Mesenchymal stem cell (in vitro differentiated cells and primary cell): Measurements from ENCODE around the gene TNNI3K.

Experiments
- DNase-seq: peaks from one replicate; pipeline ENCODE4 v3.0.0-alpha.2; 2013
- H2AFZ ChIP-seq: one replicate; pipeline ENCODE4 v1.6.1; 2013; ENCODE audit warnings: low read depth, mild to moderate bottlenecking, control low read depth, inconsistent platforms, low read length, moderate library complexity
- H2AK5ac ChIP-seq: 2 replicates; pipeline ENCODE4 v1.6.1; 2013; ENCODE audit warnings: low read length, moderate library complexity, mild to moderate bottlenecking, inconsistent platforms; ENCODE audit not compliant: severe bottlenecking
- H2BK120ac ChIP-seq: one replicate; pipeline ENCODE4 v1.6.1; 2013; ENCODE audit warnings: low read depth, mild to moderate bottlenecking, inconsistent platforms, low read length, moderate library complexity
- H2BK12ac ChIP-seq, 2 experiments: one replicate each; pipeline ENCODE4 v1.6.1; 2013; ENCODE audit warnings: inconsistent platforms in 2 of 2, low read length in 2 of 2, mild to moderate bottlenecking in 2 of 2, moderate library complexity in 2 of 2, control low read depth in 1 of 2
- H2BK15ac ChIP-seq: one replicate; pipeline ENCODE4 v1.6.1; 2013; ENCODE audit warnings: mild to moderate bottlenecking, low read depth, inconsistent platforms; ENCODE audit not compliant: poor library complexity, severe bottlenecking
- H2BK5ac ChIP-seq: 2 replicates; pipeline ENCODE4 v1.6.1; 2013; ENCODE audit warnings: low read depth, mild to moderate bottlenecking, low read length, control low read depth, inconsistent platforms; ENCODE audit not compliant: poor library complexity, severe bottlenecking
- H3K14ac ChIP-seq, 2 experiments: one replicate each; pipeline ENCODE4 v1.6.1; 2013; ENCODE audit warnings: inconsistent platforms in 2 of 2, low read length in 2 of 2, control low read depth in 1 of 2, mild to moderate bottlenecking in 1 of 2, moderate library complexity in 1 of 2
- H3K18ac ChIP-seq, 2 experiments: one replicate each; pipeline ENCODE4 v1.6.1; 2013; ENCODE audit warnings: inconsistent platforms in 2 of 2, low read length in 2 of 2, control low read depth in 1 of 2, low read depth in 1 of 2, mild to moderate bottlenecking in 1 of 2
- H3K23ac ChIP-seq, 2 experiments: one replicate each; pipeline ENCODE4 v1.6.1; 2013; ENCODE audit warnings: inconsistent platforms in 2 of 2, low read length in 2 of 2, mild to moderate bottlenecking in 2 of 2, moderate library complexity in 2 of 2, control low read depth in 1 of 2
- H3K27ac ChIP-seq: 2 replicates; pipeline ENCODE4 v1.5.1; 2013; ENCODE audit warnings: mild to moderate bottlenecking, moderate library complexity, low read length, control low read depth, inconsistent platforms; ENCODE audit not compliant: poor library complexity, severe bottlenecking
- H3K27me3 ChIP-seq, 2 experiments: 2 replicates each; pipeline versions ENCODE4 v1.6.1 to v1.7.0; 2013; ENCODE audit warnings: low read length in 2 of 2, mild to moderate bottlenecking in 2 of 2, moderate library complexity in 2 of 2, control low read depth in 1 of 2, inconsistent platforms in 1 of 2; ENCODE audit not compliant: control insufficient read depth in 1 of 2, insufficient read depth in 1 of 2
- H3K36me3 ChIP-seq, 2 experiments: 2 replicates each; pipeline versions ENCODE4 v1.6.1 to v1.7.0; 2013; ENCODE audit warnings: low read length in 2 of 2, control low read depth in 1 of 2, inconsistent platforms in 1 of 2, low read depth in 1 of 2, mild to moderate bottlenecking in 1 of 2; ENCODE audit not compliant: insufficient read depth in 2 of 2, control insufficient read depth in 1 of 2
- H3K4ac ChIP-seq, 2 experiments: one replicate each; pipeline ENCODE4 v1.6.1; 2013; ENCODE audit warnings: inconsistent platforms in 2 of 2, low read length in 2 of 2, mild to moderate bottlenecking in 2 of 2, moderate library complexity in 2 of 2, control low read depth in 1 of 2, low read depth in 1 of 2
- H3K4me1 ChIP-seq: 2 replicates; pipeline ENCODE4 v1.6.1; 2013; ENCODE audit warnings: low read depth, low read length, control low read depth; ENCODE audit not compliant: control insufficient read depth, insufficient read depth
- H3K4me2 ChIP-seq: 2 replicates; pipeline ENCODE4 v1.6.1; 2013; ENCODE audit warnings: low read length, mild to moderate bottlenecking, inconsistent platforms; ENCODE audit not compliant: poor library complexity, severe bottlenecking
- H3K4me3 ChIP-seq, 2 experiments: 2 replicates each; pipeline versions ENCODE4 v1.5.1 to v1.7.0; 2013; ENCODE audit warnings: low read length in 2 of 2, mild to moderate bottlenecking in 2 of 2, control low read depth in 1 of 2, low read depth in 1 of 2; ENCODE audit not compliant: insufficient read depth in 1 of 2
- H3K79me1 ChIP-seq: replicated peaks from 2 replicates; pipeline ENCODE4 v1.6.1; 2013; ENCODE audit warnings: mild to moderate bottlenecking, control low read depth, low read length, inconsistent platforms; ENCODE audit not compliant: poor library complexity, severe bottlenecking
- H3K9ac ChIP-seq: 2 replicates; pipeline ENCODE4 v1.7.0; 2013; ENCODE audit warnings: mild to moderate bottlenecking, low read length, moderate library complexity
- H3K9me3 ChIP-seq: 2 replicates; pipeline ENCODE4 v1.7.0; 2013; ENCODE audit warnings: mild to moderate bottlenecking, low read length; ENCODE audit not compliant: control insufficient read depth
- H4K8ac ChIP-seq: one replicate; pipeline ENCODE4 v1.6.1; 2013; ENCODE audit warnings: inconsistent platforms, mild to moderate bottlenecking, low read length, moderate library complexity
- H4K91ac ChIP-seq: one replicate; pipeline ENCODE4 v1.6.1; 2013; ENCODE audit warnings: mild to moderate bottlenecking, low read length, inconsistent platforms
- WGBS: methylation state at CpG from one replicate; pipeline ENCODE4 v1.1.7; 2013; ENCODE audit warnings: mixed read lengths; 5-methylcytosine and 5-hydroxymethylcytosine counted together

TNNI3K gene

GRCh38 chr1:74579425-74579824 is 344.2 kb downstream of the TNNI3K start:
- Histone ChIP-seq H2BK120ac (no peak overlapping the region), H3K9ac (no peak overlapping the region), H3K18ac (no peak overlapping the region), H3K27ac (no peak overlapping the region), H4K91ac (no peak overlapping the region), H3K4me3 (no peak overlapping the region), H3K9me3 (no peaks in the 10 kb centered on the region), H2BK12ac (no peak overlapping the region), H3K4me1 (no peaks in the 10 kb centered on the region), H3K14ac (no peak overlapping the region), H3K27me3 (no peaks in the 10 kb centered on the region), H2AK5ac (no peak overlapping the region), H3K36me3 (no peaks in the 10 kb centered on the region), H2BK5ac (no peak overlapping the region), H3K79me1 (no peaks in the 10 kb centered on the region), H3K4me2 (no peak overlapping the region), H3K23ac (no peak overlapping the region), H2BK15ac (no peak overlapping the region), H3K4ac (no peak overlapping the region), H2AFZ (no peak overlapping the region), H4K8ac (no peak overlapping the region)
- 65% methylated on average over 3 of the region's 3 CpGs for WGBS
- no peak for DNase-seq

DNA sequence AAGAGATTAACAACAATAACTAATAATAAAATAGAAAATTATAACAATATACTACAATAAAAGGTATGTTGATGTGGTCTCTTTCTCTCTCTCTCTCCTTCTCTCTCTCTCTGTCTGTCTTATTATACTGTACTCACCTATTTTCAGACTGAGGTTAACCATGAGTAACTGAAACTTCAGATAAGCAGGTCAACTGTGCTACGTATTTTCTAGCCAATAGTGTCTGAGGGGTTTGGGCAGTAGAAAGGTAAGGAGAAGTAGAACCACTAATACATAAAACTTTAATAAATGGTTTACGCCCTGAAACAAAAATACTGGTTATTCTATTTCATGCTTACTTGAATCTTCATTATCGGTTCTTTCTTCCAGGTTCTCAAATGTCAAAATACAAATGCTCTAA is 348.2 kb downstream of the TNNI3K start:
- H3K4me3 ChIP-seq: no peak overlapping the region
- H3K27ac ChIP-seq: no peak overlapping the region
- H3K14ac ChIP-seq: no peak overlapping the region
- no peaks in the 10 kb centered on the region for H3K27me3 ChIP-seq
- 96% methylated on average over 2 of the region's 3 CpGs for WGBS
- H3K9ac ChIP-seq: no peak overlapping the region
- H4K8ac ChIP-seq: no peak overlapping the region
- H2BK120ac ChIP-seq: no peak overlapping the region
- H2AFZ ChIP-seq: no peak overlapping the region
- H2BK5ac ChIP-seq: no peak overlapping the region
- no peak overlapping the region for H4K91ac ChIP-seq
- H2BK12ac ChIP-seq: no peak overlapping the region
- no peaks in the 10 kb centered on the region for H3K9me3 ChIP-seq
- H2AK5ac ChIP-seq: no peak overlapping the region
- H3K18ac ChIP-seq: no peak overlapping the region
- DNase-seq: no peak
- H3K23ac ChIP-seq: no peak overlapping the region
- H2BK15ac ChIP-seq: no peak overlapping the region
- no peaks in the 10 kb centered on the region for H3K79me1 ChIP-seq
- H3K36me3 ChIP-seq: no peaks in the 10 kb centered on the region
- no peak overlapping the region for H3K4ac ChIP-seq
- H3K4me1 ChIP-seq: no peaks in the 10 kb centered on the region
- no peak overlapping the region for H3K4me2 ChIP-seq

DNA sequence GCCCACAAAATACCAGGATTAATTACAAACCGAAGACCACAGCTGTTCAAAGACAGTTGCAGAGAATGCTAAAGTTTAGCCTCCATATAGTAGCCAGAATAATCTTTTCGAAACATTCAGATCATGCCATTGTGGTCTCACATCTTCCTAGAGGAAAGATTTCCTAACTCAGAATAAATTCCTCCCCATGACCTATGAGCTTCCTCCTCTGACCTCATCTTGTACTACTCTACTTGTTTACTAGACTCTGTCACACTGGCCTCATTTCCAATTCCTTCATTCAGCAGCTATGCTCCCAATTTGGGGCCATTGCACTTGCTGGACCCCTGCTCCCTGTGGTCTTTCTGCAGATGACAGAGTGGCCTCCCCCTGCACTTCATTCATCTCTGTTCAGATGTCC is 349.0 kb downstream of the TNNI3K start:
- no peaks in the 10 kb centered on the region for H3K9me3 ChIP-seq
- no peak overlapping the region for H3K18ac ChIP-seq
- H2AFZ ChIP-seq: no peak overlapping the region
- H3K23ac ChIP-seq: no peak overlapping the region
- no peak overlapping the region for H3K9ac ChIP-seq
- H2BK15ac ChIP-seq: no peak overlapping the region
- no peak overlapping the region for H2BK12ac ChIP-seq
- H2BK5ac ChIP-seq: no peak overlapping the region
- H2AK5ac ChIP-seq: no peak overlapping the region
- no peak overlapping the region for H3K27ac ChIP-seq
- H3K14ac ChIP-seq: no peak overlapping the region
- H2BK120ac ChIP-seq: no peak overlapping the region
- no peak overlapping the region for H3K4me2 ChIP-seq
- DNase-seq: peak; percentile 62
- H4K91ac ChIP-seq: no peak overlapping the region
- H3K4ac ChIP-seq: no peak overlapping the region
- WGBS: 48% methylated on average over 2 of the region's 2 CpGs
- no peaks in the 10 kb centered on the region for H3K79me1 ChIP-seq
- no peak overlapping the region for H4K8ac ChIP-seq
- no peak overlapping the region for H3K4me3 ChIP-seq
- no peaks in the 10 kb centered on the region for H3K27me3 ChIP-seq
- no peaks in the 10 kb centered on the region for H3K36me3 ChIP-seq
- H3K4me1 ChIP-seq: no peaks in the 10 kb centered on the region

DNA sequence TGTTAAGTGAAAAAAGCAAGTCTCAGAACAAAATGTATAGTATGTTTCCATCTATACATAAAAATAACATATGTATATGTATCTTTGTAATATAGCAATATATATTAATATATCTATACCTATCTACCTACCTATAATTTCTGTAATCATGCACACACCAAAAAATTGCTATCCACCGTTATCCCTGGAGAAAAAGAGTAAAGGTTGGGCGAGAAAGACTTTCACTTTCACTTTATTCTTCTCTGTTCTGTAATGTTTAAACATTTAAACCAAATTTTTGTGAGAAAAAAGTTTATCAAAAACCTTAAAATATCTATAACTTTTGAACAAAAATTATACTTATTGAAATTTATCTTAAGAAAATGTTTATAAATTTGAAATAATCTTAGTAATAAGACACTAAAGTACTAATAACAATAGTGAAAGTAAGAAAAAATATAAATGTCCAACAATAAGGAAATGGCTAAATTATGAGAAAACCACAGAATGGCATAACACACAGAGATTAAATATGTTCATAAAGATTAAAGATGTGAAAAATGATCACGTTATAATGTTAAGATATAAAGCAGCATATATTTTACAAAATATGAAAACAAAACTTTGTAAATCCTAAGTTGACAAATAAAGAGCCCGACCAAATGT is 351.2 kb downstream of the TNNI3K start:
- no peak overlapping the region for H2BK5ac ChIP-seq
- H3K4ac ChIP-seq: no peak overlapping the region
- no peak overlapping the region for H4K8ac ChIP-seq
- WGBS: no CpG with 5 or more reads among the region's 4 CpGs
- no peak overlapping the region for H3K27ac ChIP-seq
- no peak for DNase-seq
- H2BK12ac ChIP-seq: no peak overlapping the region
- H3K9ac ChIP-seq: peak overlapping the region; percentile 60
- no peaks in the 10 kb centered on the region for H3K9me3 ChIP-seq
- no peak overlapping the region for H4K91ac ChIP-seq
- no peak overlapping the region for H3K14ac ChIP-seq
- no peak overlapping the region for H2BK15ac ChIP-seq
- H3K4me3 ChIP-seq: peak overlapping the region in 1 of 2 experiments; percentile 28
- no peak overlapping the region for H3K23ac ChIP-seq
- no peak overlapping the region for H2AFZ ChIP-seq
- no peaks in the 10 kb centered on the region for H3K27me3 ChIP-seq
- no peak overlapping the region for H2AK5ac ChIP-seq
- H2BK120ac ChIP-seq: no peak overlapping the region
- H3K36me3 ChIP-seq: no peaks in the 10 kb centered on the region
- no peaks in the 10 kb centered on the region for H3K4me1 ChIP-seq
- H3K4me2 ChIP-seq: no peak overlapping the region
- H3K79me1 ChIP-seq: no peaks in the 10 kb centered on the region
- H3K18ac ChIP-seq: no peak overlapping the region
